MCF 10A (cell line): ENCODE results near the gene RPS21. TPM values are rescaled to one million over a fixed set of nuclear protein-coding genes. Genes with fewer than 3 reads are reported as not detected.

Experiments used
- BruUV-seq: library from RNA; stranded (reverse); fragments of 400-500 nt; replicated peaks from 2 replicates; lab custom pipeline; 2021; lab: Mats Ljungman, UMichigan
- CTCF ChIA-PET: fragments of 300-600 bp; sonication (Branson Sonifier 250); formaldehyde crosslinking; extraction: SDS; loops from one replicate; lab custom pipeline; 2021; ENCODE audit warnings: antibody characterized with exemption, inconsistent platforms; lab: Yijun Ruan, JAX
- POLR2A ChIA-PET: fragments of 300-600, 350-650 bp; sonication (Branson Sonifier 250); formaldehyde crosslinking; extraction: SDS; loops from one replicate; lab custom pipeline; 2020; ENCODE audit warnings: antibody characterized with exemption, inconsistent platforms; lab: Yijun Ruan, JAX
- DNase-seq: peaks from one replicate; pipeline ENCODE4 v3.0.0-alpha.2; 2018; ENCODE audit not compliant: unreplicated experiment
- H3K27ac Mint-ChIP-seq: one replicate; pipeline ENCODE4 v1.8.0; 2022; ENCODE audit warnings: mild to moderate bottlenecking, low read depth, mixed read lengths; ENCODE audit not compliant: unreplicated experiment
- H3K27me3 Mint-ChIP-seq: one replicate; pipeline ENCODE4 v1.8.0; 2022; ENCODE audit warnings: mixed read lengths; ENCODE audit not compliant: insufficient read depth, unreplicated experiment
- H3K36me3 Mint-ChIP-seq: one replicate; pipeline ENCODE4 v1.8.0; 2022; ENCODE audit warnings: mild to moderate bottlenecking, moderate library complexity, mixed read lengths; ENCODE audit not compliant: insufficient read depth, unreplicated experiment
- H3K4me1 Mint-ChIP-seq: one replicate; pipeline ENCODE4 v1.8.0; 2022; ENCODE audit warnings: mixed read lengths; ENCODE audit not compliant: insufficient read depth, unreplicated experiment
- H3K4me3 Mint-ChIP-seq: one replicate; pipeline ENCODE4 v1.8.0; 2022; ENCODE audit warnings: mild to moderate bottlenecking, moderate library complexity, mixed read lengths; ENCODE audit not compliant: unreplicated experiment
- H3K9me3 Mint-ChIP-seq: one replicate; pipeline ENCODE4 v1.8.0; 2022; ENCODE audit warnings: mixed read lengths; ENCODE audit not compliant: unreplicated experiment
- intact Hi-C: fragments of 100-400 bp; cut with micrococcal nuclease; formaldehyde crosslinking; loops from 2 replicates; pipeline ENCODE4 v1.14.1; 2022
- total RNA-seq: library from RNA; stranded (reverse); gene quantifications from 2 replicates; pipeline ENCODE4 v1.2.3, GENCODE V29; 2022
- TF ChIP-seq, protein P1 (sequence below): fragments of 200-600 bp; IDR thresholded peaks from one replicate; pipeline ENCODE4 v1.8.0; 2022; ENCODE audit warnings: antibody characterized with exemption, mild to moderate bottlenecking; ENCODE audit not compliant: unreplicated experiment

The RPS21 gene
- total RNA-seq, 1 experiment from 2014 or later: 2,055 TPM

DNA sequence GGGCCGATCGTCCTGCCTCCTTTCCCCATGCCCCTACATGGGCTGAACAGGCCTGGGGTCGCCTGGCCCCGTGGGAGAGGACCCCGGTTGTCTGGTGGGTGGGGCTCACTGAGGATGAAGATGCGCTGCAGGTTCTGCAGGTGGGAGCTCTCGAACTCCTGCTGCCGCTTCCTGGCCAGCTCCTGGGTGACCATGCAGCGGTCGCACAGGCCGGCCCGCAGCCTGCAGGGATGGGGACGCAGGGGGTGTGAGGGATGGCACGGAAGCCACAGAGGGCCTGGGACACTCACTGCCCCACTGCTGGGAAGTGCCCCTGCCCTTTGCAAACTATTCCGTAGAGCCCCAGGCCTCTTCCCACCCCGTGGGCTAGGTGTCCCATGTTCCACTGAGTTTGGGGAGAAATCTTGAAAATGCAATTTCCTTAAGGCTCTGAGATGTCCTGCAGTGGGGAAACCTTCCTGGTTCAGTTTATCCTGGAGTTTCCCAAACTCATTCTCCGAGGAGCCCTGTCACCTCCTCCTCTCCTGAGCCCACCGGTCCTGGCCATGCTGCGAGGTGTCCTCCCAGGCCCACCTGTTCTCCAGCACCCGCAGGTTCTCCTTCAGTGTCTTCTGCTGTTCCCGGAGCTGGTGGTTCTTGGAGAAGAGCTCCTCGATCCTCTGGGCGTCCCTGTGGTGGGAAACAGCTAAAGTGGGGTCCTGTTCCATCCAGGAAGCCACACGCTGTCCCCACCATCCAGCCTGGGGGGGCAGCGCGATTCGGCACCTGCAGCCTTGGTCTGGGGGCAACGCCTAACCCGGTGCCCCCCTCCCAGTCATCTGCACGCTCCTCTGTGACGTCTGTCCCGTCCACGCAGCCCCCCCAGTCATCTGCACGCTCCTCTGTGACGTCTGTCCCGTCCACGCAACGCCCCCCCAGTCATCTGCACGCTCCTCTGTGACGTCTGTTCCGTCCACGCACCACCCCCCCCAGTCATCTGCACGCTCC, 30.0 kb downstream of the RPS21 start:
- peaks cover 11% of the 10 kb centered on the region for H3K27me3 Mint-ChIP-seq
- ChIA-PET CTCF (no interaction called here), POLR2A (no interaction called here)
- no TSS peak for BruUV-seq
- H3K36me3 Mint-ChIP-seq: no peaks in the 10 kb centered on the region
- no peak for DNase-seq
- TF ChIP-seq, protein P1, sequence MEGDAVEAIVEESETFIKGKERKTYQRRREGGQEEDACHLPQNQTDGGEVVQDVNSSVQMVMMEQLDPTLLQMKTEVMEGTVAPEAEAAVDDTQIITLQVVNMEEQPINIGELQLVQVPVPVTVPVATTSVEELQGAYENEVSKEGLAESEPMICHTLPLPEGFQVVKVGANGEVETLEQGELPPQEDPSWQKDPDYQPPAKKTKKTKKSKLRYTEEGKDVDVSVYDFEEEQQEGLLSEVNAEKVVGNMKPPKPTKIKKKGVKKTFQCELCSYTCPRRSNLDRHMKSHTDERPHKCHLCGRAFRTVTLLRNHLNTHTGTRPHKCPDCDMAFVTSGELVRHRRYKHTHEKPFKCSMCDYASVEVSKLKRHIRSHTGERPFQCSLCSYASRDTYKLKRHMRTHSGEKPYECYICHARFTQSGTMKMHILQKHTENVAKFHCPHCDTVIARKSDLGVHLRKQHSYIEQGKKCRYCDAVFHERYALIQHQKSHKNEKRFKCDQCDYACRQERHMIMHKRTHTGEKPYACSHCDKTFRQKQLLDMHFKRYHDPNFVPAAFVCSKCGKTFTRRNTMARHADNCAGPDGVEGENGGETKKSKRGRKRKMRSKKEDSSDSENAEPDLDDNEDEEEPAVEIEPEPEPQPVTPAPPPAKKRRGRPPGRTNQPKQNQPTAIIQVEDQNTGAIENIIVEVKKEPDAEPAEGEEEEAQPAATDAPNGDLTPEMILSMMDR: no peak
- no peak overlapping the region for H3K4me3 Mint-ChIP-seq
- H3K9me3 Mint-ChIP-seq: no peaks in the 10 kb centered on the region
- intact Hi-C loops: no loop called here
- no peaks in the 10 kb centered on the region for H3K4me1 Mint-ChIP-seq
- H3K27ac Mint-ChIP-seq: no peak overlapping the region

DNA sequence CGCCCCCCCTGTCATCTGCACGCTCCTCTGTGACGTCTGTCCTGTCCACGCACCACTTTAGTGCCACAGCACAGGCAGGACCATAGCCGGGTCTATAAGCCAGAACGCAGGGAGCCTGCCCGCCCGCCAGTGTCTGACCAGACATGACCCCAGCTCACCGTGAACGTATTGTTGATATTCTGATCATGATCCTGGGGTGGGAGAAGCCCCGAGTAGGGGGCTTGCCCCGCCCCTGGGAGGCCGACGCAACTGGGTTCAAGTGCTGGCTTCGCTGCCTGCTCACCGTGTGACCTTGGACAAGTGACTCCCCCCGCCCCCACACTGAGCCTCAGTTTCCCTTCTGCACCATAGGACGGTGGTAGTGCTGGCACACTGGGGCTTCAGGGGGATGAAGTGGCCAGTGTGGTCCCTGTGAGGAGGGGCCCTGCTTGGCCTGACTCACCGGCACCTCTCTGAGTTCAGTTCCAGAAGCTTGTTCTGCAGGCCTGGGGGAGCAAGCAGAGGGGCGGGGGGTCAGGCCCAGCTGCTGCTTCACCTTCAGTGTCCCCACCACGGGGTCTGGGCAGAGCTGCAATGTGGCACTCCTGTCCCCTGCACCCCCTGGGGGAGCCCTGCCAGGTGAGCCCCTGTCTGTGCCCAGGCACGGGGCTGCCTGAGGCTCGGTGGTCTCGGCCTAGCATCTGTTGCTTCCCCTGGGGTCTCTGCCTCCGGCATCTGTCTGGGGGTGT, 31.2 kb downstream of the RPS21 start:
- TF ChIP-seq, protein P1: no peak
- no peak for DNase-seq
- Mint-ChIP-seq H3K4me3 (no peak overlapping the region), H3K27ac (no peak overlapping the region), H3K4me1 (no peaks in the 10 kb centered on the region), H3K9me3 (no peaks in the 10 kb centered on the region), H3K36me3 (no peaks in the 10 kb centered on the region), H3K27me3 (peaks cover 11% of the 10 kb centered on the region)
- no TSS peak for BruUV-seq
- ChIA-PET POLR2A (no interaction called here), CTCF (interaction anchor here (0.6 to 2.1 kb wide), 2 partner anchors 8 to 34 kb away, joined by 3 to 13 read pairs; no protein-coding TSS in a partner anchor)
- intact Hi-C loops: no loop called here

DNA sequence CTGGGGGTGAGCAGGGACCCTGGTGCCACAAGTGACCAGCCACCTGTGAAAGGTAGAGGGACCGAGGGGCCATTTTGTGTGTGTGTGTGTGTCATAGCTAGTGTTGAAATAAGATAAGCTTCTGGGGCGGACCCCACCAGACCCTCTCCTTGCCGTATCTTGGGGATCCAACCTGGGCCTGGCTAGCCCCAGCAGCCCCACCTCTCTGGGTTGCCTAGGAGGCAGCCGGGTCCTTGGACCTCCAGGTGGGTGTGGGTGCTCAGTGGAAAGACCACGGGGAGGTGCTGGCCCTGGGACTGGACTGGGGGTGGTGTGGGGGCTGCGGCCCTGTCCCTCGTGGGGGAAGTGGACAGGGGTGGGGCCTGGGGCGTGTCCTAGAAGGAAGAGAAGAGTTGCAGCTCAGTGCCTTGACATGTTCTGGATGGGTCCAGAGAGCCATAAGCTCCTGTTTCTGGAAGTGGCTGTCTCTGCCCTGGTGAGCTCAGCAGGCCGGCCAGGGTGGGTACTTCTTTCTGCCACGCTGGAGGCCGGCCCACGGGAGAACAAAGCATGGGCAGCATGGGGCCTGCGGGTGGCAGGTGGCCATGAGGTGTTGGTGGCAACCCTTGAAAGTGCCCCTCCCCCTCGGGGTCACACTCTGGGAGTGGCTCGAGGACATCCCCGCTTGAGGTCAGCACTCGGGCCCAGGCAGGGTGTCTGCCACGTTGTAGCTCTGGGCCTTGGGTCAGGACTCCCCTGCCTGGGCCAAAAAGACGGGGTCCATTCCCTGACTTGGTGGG, 32.0 kb downstream of the RPS21 start:
- no peak overlapping the region for H3K27ac Mint-ChIP-seq
- POLR2A ChIA-PET: no interaction called here
- CTCF ChIA-PET: interaction anchor here (0.6 to 2.1 kb wide), 2 partner anchors 9 to 34 kb away, joined by 3 to 13 read pairs; no protein-coding TSS in a partner anchor
- no peak for DNase-seq
- intact Hi-C loops: no loop called here
- H3K4me3 Mint-ChIP-seq: no peak overlapping the region
- no TSS peak for BruUV-seq
- peaks cover 11% of the 10 kb centered on the region for H3K27me3 Mint-ChIP-seq
- H3K9me3 Mint-ChIP-seq: no peaks in the 10 kb centered on the region
- TF ChIP-seq, protein P1: no peak
- no peaks in the 10 kb centered on the region for H3K4me1 Mint-ChIP-seq
- no peaks in the 10 kb centered on the region for H3K36me3 Mint-ChIP-seq
